Stimulated activated CD4-positive, alpha-beta T cell treated with anti-CD3 and anti-CD28 coated beads, Interleukin-15, amount 100 ng/mL, for 48 hours (primary cell): ENCODE measurements around the gene PHKB.
"Not testable (repeated sequence)": the region's sequence is repeated elsewhere in the genome, so short reads cannot be mapped to it uniquely, and the experiment has no call there.

ENCODE experiments used
- DNase-seq, 2 donors: peaks; one replicate each; pipeline ENCODE4 v3.0.0-alpha.2; 2020; ENCODE audit warnings: low read depth in 2 of 2

The PHKB gene

GRCh38 chr16:47460711-47461597 is at the start of gene PHKB, which contains the start of gene ITFG1:
PHKB (plus strand) TSS chr16:47461331; CDS start chr16:47461351, 20 bp downstream.
ITFG1 (minus strand) TSS chr16:47461063; CDS start chr16:47461045, 18 bp downstream.
- peak; percentile 87 to 93 for DNase-seq

- DNase-seq: no peak
Measured at GRCh38 chr16:47413041-47413440, 48.1 kb upstream of the PHKB start.

- no peak for DNase-seq
Measured at GRCh38 chr16:47416869-47417268, 44.3 kb upstream of the PHKB start.

DNA sequence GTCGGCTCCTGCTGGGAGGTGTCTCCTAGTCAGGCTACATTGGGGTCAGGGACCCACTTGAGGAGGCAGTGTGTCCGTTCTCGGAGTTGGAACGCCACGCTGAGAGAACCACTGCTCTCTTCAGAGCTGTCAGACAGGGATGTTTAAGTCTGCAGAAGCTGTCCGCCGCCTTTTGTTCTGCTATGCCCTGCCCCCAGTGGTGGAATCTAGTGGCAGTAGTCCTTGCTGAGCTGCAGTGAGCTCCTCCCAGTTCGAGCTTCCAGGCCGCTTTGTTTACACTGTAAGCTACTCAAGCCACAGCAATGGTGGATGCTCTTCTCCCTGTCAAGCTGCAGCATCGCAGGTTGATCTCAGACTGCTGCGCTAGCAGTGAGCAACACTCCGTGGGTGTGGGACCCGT is 36.3 kb upstream of the PHKB start:
- no peak for DNase-seq

DNA sequence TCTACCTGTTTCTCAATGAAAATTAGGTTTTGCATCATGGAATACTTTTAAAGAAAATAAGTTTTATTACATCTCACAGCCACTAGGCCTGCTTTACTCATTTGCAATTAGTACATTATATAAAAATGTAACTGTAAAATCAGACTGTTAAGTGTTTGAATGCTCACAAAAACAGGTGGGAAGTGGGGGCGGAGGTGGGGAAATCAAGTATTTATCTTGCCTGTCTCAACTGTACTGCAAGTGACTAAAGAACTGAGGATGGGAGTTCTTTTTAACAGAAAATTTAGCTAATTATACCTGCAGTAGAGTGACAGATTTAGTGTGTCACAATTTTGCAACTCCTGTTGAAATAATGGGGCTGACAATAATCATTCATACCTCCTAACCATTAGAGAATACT is 34.3 kb upstream of the PHKB start:
- DNase-seq: no peak

DNA sequence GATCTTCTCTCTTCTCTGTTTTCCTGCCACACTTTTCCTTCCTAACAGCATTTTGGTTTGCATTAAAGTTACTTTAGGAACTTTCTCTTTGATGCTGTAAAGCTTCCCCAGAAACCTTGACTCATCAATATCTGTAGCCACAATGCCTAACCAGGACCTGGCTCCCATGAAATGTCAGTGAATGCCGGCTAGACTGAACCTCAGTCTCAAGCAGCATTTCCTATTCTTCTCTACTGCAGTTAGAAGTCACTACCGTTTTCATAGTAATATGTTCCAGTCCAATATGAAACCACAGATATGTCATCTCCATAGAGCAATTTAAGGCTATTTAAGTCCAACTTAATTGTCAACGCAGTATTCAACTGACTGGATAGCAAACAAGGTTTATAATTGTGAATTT is 29.2 kb upstream of the PHKB start:
- no peak for DNase-seq

GRCh38 chr16:47434274-47434673 is 26.9 kb upstream of the PHKB start:
- DNase-seq: not testable (repeated sequence)

- not testable (repeated sequence) for DNase-seq
Measured at GRCh38 chr16:47440066-47440465, 21.1 kb upstream of the PHKB start.

DNA sequence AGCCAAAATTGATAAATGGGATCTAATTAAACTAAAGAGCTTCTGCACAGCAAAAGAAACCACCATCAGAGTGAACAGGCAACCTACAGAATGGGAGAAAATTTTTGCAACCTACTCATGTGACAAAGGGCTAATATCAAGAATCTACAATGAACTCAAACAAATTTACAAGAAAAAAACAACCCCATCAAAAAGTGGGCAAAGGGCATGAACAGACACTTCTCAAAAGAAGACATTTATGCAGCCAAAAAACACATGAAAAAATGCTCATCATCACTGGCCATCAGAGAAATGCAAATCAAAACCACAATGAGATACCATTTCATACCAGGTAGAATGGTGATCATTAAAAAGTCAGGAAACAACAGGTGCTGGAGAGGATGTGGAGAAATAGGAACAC is 18.2 kb upstream of the PHKB start:
- DNase-seq: not testable (repeated sequence)

- DNase-seq: no peak
Measured at GRCh38 chr16:47446431-47446830, 14.7 kb upstream of the PHKB start.

- DNase-seq: no peak
Measured at GRCh38 chr16:47448830-47449575, 12.1 kb upstream of the PHKB start.

- no peak for DNase-seq
Measured at GRCh38 chr16:47449788-47450187, 11.3 kb upstream of the PHKB start.

DNA sequence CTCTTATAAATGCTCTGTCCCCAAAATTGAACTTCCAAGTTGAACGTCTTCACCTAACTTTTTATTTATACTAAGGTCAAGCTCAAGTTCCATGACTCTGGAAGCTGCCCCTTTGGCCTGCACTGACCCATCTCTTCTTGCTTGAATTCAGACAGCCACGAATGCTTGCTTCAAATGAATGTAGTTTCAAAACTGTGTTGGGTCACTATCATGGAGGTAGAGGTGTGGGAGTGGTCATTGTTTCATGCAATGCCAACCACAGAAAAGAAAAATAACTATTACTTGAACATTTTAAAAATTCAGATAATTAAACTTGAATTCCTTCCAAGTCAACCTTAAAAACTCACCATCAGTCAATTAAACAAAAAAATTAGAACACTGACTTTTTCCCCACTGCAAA is 2.8 kb upstream of the PHKB start:
- DNase-seq: no peak

- DNase-seq: no peak
Measured at GRCh38 chr16:47459603-47460002, 1.5 kb upstream of the PHKB start.

DNA sequence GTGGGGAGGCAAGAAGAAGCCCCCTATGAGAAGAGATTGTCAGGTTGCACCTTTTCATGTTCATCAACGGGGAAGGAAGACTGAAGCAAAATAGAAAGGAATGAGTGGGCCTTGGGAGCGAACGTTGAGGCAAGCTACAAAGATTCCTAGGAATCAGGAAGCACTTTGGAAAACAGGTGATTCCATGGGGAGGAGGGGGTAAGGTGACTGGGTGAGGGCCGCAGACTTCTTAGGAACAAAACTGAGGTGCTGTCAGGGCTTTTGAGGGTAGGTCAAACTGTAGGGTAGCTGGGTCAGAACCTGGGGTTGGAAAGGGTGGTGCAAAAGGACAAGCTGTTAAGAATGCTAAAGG is 796 bp upstream of the PHKB start:
- no peak for DNase-seq

GRCh38 chr16:47461598-47462266 is 601 bp downstream of the PHKB start:
- peak; percentile 2 to 4 for DNase-seq

- DNase-seq: no peak
Measured at GRCh38 chr16:47463771-47464624, 2.9 kb downstream of the PHKB start.

GRCh38 chr16:47465919-47466630 is 4.9 kb downstream of the PHKB start:
- no peak for DNase-seq

DNA sequence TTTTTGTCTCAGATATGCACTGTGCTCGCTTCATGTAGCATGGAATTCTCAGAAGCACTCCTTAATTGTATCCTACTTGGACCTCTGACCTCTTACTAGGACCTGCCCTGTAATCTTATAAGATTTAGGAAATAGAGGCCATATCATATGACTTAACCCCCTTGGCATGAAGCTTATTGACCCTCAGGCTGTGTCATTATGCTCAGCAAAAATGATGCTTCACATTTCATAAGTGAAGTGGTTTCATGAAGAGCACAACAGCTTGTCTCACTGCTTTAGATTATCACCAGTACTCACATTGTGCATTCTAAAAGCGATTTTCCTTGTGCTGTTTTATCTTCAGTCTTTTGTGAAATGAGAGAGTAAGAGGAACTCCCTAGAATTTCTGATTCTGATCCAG is 6.4 kb downstream of the PHKB start:
- DNase-seq: no peak

DNA sequence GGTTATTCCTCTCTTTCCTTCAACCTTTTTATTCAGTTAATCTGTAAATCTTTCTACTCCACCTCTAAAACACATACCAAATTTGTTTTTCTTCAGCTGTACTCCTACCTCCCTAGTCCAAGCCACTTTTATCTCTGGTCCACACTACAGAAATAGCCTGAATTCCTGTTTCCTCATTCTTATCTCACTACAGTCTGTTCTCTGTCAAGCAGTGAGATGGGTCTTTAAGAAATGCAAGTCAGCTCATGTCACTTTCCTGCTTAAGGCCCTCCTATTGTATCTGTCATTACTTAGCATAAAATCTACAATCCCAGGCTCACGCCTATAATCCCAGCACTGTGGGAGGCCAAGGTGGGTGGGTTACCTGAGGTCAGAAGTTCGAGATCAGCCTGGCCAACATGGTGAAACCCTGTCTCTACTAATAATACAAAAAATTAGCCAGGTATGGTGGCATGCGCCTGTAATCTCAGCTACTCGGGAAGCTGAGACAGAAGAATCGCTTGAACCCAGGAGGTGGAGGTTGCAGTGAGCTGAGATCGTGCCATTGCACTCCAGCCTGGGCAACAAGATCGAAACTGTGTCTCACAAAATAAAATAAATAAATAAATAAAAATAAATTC is 7.0 kb downstream of the PHKB start:
- not testable (repeated sequence) for DNase-seq
